HEK293 (cell line): ENCODE measurements around the gene S100PBP.

Experiments used
- BCL6B ChIP-seq: fragments of 450-650 bp; formaldehyde crosslinking; IDR thresholded peaks from 2 replicates; pipeline ENCODE4 v1.5.1; 2017; ENCODE audit warnings: missing biosample characterization, missing genetic modification characterization
- GLIS1 ChIP-seq: fragments of 450-650 bp; formaldehyde crosslinking; IDR thresholded peaks from 2 replicates; pipeline ENCODE4 v1.5.1; 2016; ENCODE audit warnings: missing biosample characterization, missing genetic modification characterization
- IKZF3 ChIP-seq: fragments of 450-650 bp; IDR thresholded peaks from 2 replicates; pipeline ENCODE4 v1.5.0; 2018; ENCODE audit warnings: missing biosample characterization, mild to moderate bottlenecking, missing genetic modification characterization, moderate library complexity
- KLF16 ChIP-seq: fragments of 450-650 bp; formaldehyde crosslinking; IDR thresholded peaks from 2 replicates; pipeline ENCODE4 v1.5.1; 2017; ENCODE audit warnings: missing biosample characterization, missing genetic modification characterization
- PATZ1 ChIP-seq: fragments of 450-650 bp; formaldehyde crosslinking; IDR thresholded peaks from 2 replicates; pipeline ENCODE4 v1.5.1; 2016; ENCODE audit warnings: missing biosample characterization, missing genetic modification characterization
- SCRT1 ChIP-seq: fragments of 450-650 bp; formaldehyde crosslinking; IDR thresholded peaks from 2 replicates; pipeline ENCODE4 v1.5.1; 2016; ENCODE audit warnings: missing biosample characterization, missing genetic modification characterization, borderline replicate concordance
- WT1 ChIP-seq: fragments of 450-650 bp; formaldehyde crosslinking; IDR thresholded peaks from 2 replicates; pipeline ENCODE4 v1.5.1; 2016; ENCODE audit warnings: missing biosample characterization, missing genetic modification characterization
- ZBTB17 ChIP-seq: fragments of 450-650 bp; formaldehyde crosslinking; IDR thresholded peaks from 2 replicates; pipeline ENCODE4 v1.5.1; 2016; ENCODE audit warnings: missing biosample characterization, missing genetic modification characterization
- ZFHX2 ChIP-seq: fragments of 450-650 bp; formaldehyde crosslinking; conservative IDR thresholded peaks from 2 replicates; pipeline ENCODE4 v1.5.1; 2016; ENCODE audit warnings: missing biosample characterization, missing genetic modification characterization
- ZIC2 ChIP-seq: fragments of 450-650 bp; formaldehyde crosslinking; IDR thresholded peaks from 2 replicates; pipeline ENCODE4 v1.5.1; 2016; ENCODE audit warnings: missing biosample characterization, missing genetic modification characterization
- ZNF23 ChIP-seq: fragments of 450-650 bp; formaldehyde crosslinking; IDR thresholded peaks from 2 replicates; pipeline ENCODE4 v1.5.1; 2016; ENCODE audit warnings: missing biosample characterization, missing genetic modification characterization, borderline replicate concordance
- ZNF341 ChIP-seq: fragments of 450-650 bp; formaldehyde crosslinking; IDR thresholded peaks from 2 replicates; pipeline ENCODE4; 2016; ENCODE audit warnings: low read depth, missing biosample characterization, missing genetic modification characterization
- ZNF354C ChIP-seq: fragments of 450-650 bp; formaldehyde crosslinking; IDR thresholded peaks from 2 replicates; pipeline ENCODE4 v1.5.1; 2016; ENCODE audit warnings: missing biosample characterization, missing genetic modification characterization, low read depth, borderline replicate concordance
- ZNF501 ChIP-seq: fragments of 450-650 bp; formaldehyde crosslinking; IDR thresholded peaks from 2 replicates; pipeline ENCODE4 v1.5.1; 2016; ENCODE audit warnings: missing biosample characterization, missing genetic modification characterization
- ZNF514 ChIP-seq: fragments of 450-650 bp; formaldehyde crosslinking; IDR thresholded peaks from 2 replicates; pipeline ENCODE4 v1.5.1; 2016; ENCODE audit warnings: missing biosample characterization, missing genetic modification characterization
- ZNF529 ChIP-seq: fragments of 450-650 bp; formaldehyde crosslinking; IDR thresholded peaks from 2 replicates; pipeline ENCODE4 v1.5.1; 2017; ENCODE audit warnings: missing genetic modification characterization, missing biosample characterization; ENCODE audit not compliant: insufficient replicate concordance
- ZNF530 ChIP-seq: fragments of 450-650 bp; formaldehyde crosslinking; IDR thresholded peaks from 2 replicates; pipeline ENCODE4 v1.5.1; 2016; ENCODE audit warnings: low read depth, missing biosample characterization, missing genetic modification characterization
- ZNF560 ChIP-seq: fragments of 450-650 bp; formaldehyde crosslinking; IDR thresholded peaks from 2 replicates; pipeline ENCODE4 v1.5.1; 2017; ENCODE audit warnings: missing biosample characterization, missing genetic modification characterization, borderline replicate concordance
- ZNF654 ChIP-seq: fragments of 450-650 bp; formaldehyde crosslinking; IDR thresholded peaks from 2 replicates; pipeline ENCODE4 v1.5.1; 2016; ENCODE audit warnings: low read depth, missing biosample characterization, missing genetic modification characterization
- TF ChIP-seq, protein P1 (sequence below): fragments of 450-650 bp; formaldehyde crosslinking; IDR thresholded peaks from 2 replicates; pipeline ENCODE4 v1.5.1; 2016; ENCODE audit warnings: missing biosample characterization, missing genetic modification characterization

Gene S100PBP

DNA sequence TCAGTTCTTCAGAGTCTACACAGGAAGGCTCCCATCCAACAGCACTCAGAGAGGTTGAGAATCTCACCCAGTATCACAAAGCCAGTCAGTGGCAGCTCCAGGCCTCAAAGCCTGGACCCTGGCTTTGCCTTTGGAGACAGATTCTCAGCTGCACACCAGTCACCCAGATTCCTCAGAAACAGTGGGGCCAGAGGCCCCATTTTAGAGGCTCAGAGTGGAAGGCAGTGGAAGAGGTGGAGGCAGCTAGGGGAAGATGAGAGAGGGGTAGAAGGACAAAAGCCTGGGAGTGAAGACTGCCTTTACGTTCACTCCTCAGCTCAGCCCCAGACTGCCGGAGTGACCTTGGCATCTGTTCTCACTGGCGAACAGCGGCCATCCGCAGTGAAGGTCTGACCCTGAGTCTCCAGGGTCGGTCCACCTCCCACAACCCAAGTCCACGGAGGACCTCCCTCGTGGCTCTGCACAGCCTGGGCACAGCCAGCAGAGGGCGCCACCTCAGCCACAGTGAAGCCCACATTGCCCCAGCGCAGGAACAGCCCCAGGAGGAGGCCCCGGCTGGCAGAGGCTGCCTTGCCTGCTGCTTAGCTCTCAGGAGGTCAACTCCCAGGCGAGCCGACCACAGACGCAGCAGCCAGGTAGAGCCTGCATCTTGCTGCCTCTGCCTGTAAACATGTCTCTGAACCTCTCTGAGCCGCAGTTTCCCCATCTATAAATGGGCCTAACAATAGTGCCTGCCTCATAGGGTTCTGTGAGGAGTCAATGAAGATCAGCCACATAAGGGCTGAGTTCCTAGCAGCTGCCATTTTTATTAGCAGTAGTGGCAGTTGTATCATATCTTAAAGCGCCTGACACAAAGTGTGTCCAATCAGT, 59.1 kb downstream of the S100PBP start (continued):
- TF ChIP-seq, protein P1, sequence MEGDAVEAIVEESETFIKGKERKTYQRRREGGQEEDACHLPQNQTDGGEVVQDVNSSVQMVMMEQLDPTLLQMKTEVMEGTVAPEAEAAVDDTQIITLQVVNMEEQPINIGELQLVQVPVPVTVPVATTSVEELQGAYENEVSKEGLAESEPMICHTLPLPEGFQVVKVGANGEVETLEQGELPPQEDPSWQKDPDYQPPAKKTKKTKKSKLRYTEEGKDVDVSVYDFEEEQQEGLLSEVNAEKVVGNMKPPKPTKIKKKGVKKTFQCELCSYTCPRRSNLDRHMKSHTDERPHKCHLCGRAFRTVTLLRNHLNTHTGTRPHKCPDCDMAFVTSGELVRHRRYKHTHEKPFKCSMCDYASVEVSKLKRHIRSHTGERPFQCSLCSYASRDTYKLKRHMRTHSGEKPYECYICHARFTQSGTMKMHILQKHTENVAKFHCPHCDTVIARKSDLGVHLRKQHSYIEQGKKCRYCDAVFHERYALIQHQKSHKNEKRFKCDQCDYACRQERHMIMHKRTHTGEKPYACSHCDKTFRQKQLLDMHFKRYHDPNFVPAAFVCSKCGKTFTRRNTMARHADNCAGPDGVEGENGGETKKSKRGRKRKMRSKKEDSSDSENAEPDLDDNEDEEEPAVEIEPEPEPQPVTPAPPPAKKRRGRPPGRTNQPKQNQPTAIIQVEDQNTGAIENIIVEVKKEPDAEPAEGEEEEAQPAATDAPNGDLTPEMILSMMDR (tag by site-specific recombination): peak; percentile 94
- no peak for TF ChIP-seq WT1
- TF ChIP-seq ZNF341 (tag by site-specific recombination): 0 out of 2 replicates have a peak, but pooled peaks have one; percentile 38
- no peak for TF ChIP-seq SCRT1 (tag by site-specific recombination)
- peak; percentile 50 for TF ChIP-seq ZFHX2 (tag by site-specific recombination)
- 0 out of 2 replicates have a peak, but pooled peaks have one; percentile 22 for TF ChIP-seq ZNF501 (tag by site-specific recombination)
- TF ChIP-seq ZNF530 (tag by site-specific recombination): no peak
- no peak for TF ChIP-seq ZNF23 (tag by site-specific recombination)
- TF ChIP-seq KLF16 (tag by site-specific recombination): 0 out of 2 replicates have a peak, but pooled peaks have one; percentile 51
- TF ChIP-seq IKZF3: no peak
- TF ChIP-seq ZNF354C (tag by site-specific recombination): no peak
- TF ChIP-seq ZNF514 (tag by site-specific recombination): no peak
- TF ChIP-seq ZBTB17 (tag by site-specific recombination): no peak
- no peak for TF ChIP-seq ZNF529 (tag by site-specific recombination)
- peak; percentile 70 for TF ChIP-seq PATZ1 (tag by site-specific recombination)
- TF ChIP-seq ZNF654: peak; percentile 44; the same call in 1 of the 2 replicates
- peak; percentile 52 for TF ChIP-seq ZIC2 (tag by site-specific recombination)
- peak; percentile 83 for TF ChIP-seq GLIS1 (tag by site-specific recombination)
- no peak for TF ChIP-seq ZNF560 (tag by site-specific recombination)
- no peak for TF ChIP-seq BCL6B (tag by site-specific recombination)
